GM18951 (cell line): Measurements from ENCODE around the gene CADM2.
"Not testable (repeated sequence)": the region's sequence is repeated elsewhere in the genome, so short reads cannot be mapped to it uniquely, and the experiment has no call there.

ENCODE experiments used
- POLR2A ChIP-seq: IDR thresholded peaks from 4 replicates; pipeline ENCODE4 v1.6.1; 2011; ENCODE audit warnings: mild to moderate bottlenecking; ENCODE audit not compliant: insufficient read length, insufficient read depth; ENCODE audit errors: extremely low read depth
- in situ Hi-C: fragments of 300-500 bp; cut with MboI; formaldehyde crosslinking; loops from one replicate; pipeline ENCODE4 v1.12.0; 2022; ENCODE audit warnings: low sequenced_read_pairs, mixed read lengths, inconsistent platforms; ENCODE audit not compliant: unreplicated experiment

The CADM2 gene

DNA sequence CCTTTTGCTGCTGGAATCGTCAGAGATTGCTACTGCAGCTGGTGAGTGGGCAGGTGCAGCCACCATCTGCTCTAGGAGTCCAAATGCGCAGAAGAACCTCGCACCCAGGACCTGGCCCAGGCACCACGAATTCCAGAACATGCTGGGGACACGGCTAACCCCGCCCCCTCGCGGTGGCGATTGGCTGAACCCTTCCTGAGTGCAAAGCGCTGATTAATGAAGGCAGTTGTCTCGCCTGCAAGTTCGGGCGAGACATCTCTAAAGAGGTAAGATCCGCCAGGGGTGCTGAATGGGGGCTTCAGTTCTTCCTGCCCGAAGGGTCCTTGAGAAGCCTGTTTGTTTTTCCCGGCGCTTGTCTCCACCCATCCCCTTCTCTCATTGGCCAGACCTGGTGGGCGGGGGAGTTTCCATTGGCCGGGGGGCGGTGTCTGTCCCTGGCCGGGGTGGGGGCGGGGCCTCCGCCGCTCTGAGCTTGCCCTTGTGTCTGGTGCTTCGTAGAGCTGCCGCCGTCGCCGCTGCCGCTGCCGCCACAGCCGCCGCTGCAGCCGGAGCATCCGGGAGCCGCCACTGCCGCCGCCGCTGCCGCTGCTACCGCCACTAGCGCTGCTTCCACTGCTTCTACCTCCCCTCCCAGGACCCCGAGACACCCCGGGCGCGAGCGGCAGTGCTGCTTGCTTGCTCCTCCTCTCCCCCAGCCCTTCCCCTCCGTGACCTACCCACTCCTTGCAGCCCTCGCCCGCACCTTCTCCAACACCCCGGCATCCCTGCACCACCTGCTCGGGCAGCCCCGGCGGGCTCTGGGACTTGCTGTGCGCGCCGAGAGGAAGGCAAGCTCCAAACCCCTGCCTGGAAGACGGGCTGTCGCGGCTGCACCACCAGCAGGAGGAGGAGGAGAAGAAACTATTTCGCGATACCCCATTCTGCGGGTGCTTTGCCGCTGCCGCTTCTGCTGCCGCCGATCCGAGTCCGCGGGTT, at the start of gene CADM2:
TSS of gene CADM2 (plus strand) at position 495 of the 975 bp plus-strand sequence.
- in situ Hi-C loops, result no loop called here
- no peak for TF ChIP-seq POLR2A

DNA sequence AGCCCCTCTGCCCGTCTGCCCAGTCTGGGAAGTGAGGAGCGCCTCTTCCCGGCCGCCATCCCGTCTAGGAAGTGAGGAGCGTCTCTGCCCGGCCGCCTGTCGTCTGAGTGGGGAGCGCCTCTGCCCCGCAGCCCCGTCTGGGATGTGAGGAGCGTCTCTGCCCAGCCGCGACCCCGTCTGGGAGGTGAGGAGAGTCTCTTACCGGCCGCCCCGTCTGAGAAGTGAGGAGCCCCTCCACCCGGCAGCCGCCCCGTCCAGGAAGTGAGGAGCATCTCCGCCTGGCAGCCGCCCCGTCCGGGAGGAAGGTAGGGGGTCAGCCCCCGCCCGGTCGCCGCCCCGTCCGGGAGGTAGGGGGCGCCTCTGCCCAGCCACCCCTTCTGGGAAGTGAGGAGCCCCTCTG, 40.2 kb upstream of the CADM2 start:
- in situ Hi-C loops, result not testable (repeated sequence)

DNA sequence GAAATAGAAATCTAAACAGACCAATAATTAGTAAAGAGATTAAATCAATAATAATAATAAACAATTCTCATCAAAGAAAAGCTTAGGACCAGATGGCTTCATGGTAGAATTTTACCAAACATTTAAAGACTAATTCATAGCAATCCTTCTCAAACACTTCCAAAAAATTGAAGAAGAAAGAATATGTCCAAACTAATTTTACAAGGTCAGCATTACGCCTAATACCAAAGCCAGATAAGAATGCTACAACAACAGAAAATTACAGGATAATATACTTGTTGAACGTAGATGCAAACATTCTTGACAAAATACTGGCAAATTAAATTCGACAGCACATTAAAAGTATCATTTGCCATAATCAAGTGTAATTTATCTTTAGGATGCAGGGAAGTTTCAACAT, 36.1 kb upstream of the CADM2 start:
- in situ Hi-C loops, result no loop called here
- TF ChIP-seq POLR2A, result no peak

DNA sequence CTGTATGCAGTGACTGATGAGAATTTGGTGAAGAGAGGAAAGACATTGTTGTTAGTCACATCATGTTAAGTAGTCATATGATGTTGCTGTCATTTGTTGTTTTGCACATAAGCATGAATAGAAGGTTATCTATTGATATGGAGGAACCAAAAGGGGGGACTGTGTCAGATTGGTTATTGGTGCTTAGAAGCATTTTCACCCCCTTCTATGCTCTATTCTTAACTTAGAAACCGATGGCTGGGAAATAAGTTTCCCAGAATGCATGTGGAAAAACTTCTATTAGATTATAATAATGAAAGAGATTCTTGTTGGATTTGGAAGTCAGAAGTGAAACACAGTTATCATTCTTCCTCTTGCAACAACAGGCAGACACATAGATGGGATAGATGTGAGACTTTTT, 33.2 kb upstream of the CADM2 start:
- no peak for TF ChIP-seq POLR2A
- in situ Hi-C loops, result no loop called here

DNA sequence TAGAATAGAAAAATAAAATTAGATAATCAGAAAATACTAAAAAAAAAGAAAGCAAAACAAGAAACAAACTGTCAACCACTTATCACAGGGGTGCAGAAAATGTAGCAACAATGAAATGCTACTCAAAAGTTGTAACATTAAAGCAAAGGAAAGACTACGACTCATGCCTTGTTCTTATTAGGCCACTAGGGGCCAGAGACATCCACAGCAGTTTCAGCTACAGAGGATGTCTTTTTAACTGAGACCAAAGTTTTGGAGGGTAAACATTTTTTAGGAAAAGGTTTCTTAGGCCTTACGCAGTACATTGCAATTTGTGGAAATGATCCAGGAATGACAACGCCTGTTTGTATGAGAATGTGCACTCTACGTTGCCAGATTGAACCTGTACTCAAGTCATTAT, 15.4 kb upstream of the CADM2 start:
- in situ Hi-C loops, result no loop called here
- no peak for TF ChIP-seq POLR2A

DNA sequence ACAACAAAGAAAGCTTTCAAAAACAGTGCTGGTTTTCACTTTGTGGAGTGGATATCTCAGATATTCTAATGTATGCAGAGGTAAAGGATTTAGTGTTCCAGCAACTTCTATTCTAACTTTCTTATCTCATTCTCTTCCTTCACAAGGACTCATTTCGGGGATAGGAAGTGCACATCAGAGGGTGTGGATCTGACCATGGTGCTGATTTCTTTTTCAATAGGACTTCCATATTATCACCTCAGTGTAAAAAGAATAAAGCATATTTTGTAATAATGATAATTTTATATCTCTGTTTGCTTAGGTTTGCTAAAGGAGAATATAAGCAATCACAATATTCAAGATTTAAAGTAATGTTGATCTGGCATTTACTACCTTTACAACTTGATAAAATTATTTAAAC, 12.5 kb upstream of the CADM2 start:
- in situ Hi-C loops, result no loop called here

DNA sequence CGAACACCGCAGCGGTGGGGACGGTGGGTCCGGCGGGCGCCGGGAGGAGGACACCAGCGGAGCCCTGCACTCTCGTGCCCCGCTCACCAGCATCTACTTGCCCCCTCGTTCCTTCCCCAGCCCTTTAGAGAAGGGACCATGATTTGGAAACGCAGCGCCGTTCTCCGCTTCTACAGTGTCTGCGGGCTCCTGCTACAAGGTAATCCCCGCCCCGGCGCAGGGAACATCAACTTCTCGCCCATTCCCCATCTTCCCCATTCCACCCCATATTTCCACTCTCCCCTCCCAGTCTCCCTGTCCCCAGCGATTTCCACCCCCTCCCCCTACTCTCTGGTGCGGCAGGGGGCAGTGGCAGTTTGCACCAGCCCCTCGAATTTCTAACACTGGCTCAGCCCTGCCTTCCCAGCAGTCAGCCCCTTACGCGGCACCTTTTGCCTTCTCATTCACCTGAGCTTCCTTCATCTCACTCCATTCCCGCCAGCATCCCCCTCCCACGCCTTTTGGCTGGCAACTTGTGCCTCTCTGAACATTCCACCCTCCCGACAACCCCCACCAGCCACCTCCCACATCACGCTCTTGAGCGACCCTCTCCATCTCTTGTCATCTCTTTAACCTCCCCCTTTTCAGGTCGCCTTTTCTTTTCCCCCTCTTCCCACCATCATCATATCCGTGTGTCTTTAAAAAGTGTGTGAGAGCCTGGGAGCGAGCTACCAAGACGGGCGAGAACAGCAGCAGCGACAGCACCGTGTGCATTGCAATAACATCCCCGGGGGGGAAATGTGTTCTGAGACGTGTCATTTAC, 882 bp downstream of the CADM2 start:
- in situ Hi-C loops, result no loop called here
- no peak for TF ChIP-seq POLR2A

More for the DNA sequence above, 12.5 kb upstream of the CADM2 start:
- TF ChIP-seq POLR2A, result no peak

DNA sequence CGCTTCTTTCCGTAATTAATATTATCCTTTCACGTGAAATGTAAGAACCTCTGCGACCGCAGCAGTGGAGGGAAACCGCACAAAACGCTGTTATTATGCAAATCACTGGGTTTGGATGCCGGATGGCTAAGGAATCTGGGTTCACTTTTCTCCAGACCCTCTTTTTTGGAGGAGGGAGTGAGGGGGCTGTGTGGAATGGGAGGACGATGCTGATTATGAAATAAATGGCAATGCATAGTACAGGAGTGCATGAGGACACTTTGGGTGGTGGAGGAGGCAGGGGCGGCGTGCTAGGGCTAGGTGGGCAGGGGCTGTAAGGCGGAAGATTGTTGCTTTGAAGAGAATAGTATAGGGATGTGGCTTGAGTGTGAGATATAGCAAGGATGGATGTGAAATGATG, 1.8 kb downstream of the CADM2 start:
- in situ Hi-C loops, result no loop called here
- TF ChIP-seq POLR2A, result no peak

DNA sequence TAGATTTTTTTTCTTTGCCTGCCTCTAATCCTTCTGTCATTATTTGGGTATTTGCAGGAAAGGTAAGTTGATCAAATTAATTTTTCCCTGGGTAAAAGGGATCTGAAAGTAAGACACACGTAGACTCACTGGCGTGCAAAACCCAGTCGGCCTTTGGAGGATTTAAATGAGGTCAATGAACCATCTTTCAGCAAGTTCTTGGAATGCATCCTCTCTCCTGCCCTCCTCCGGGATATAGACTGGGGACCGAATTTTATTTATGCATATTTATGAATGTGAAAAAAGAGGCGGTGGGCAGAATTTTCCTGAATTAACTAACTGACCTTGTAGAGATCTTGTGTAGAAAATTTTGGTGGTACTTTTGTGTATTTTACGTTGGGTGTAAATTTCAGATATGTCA, 2.2 kb downstream of the CADM2 start:
- in situ Hi-C loops, result no loop called here
- no peak for TF ChIP-seq POLR2A

DNA sequence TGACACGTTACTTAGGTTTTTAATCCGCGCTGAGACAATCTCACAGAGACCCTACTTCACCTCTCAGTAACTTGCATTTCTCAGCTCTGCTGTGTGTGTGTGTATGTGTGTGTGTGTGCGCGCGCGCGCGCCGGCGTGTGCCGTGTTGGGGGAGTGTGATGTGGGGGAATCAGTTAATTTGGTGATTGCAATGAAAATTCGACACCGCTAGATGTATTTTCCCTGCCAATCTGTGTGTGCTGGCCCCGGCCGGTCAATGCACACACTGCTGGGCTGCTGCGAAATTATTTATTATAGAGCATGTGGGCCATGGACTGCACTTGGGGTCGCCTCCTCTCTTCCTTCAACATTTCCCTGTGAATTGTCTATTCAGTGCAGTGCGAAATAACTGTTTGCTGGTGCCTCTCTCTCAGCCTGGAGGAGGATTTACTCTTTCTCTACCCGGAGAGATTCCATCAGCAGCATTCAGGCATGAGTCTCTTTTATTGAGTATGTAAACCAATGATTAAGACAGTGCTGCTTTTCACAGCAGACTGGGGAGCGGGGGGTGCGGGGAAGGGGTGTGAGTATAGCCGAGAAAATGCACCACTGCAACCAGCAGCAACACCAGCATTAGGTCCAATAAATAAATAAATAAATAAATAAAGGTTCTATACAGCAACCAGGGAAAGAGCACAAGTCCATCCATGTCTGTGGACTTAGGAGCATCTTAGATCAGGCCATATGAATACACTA, 2.9 kb downstream of the CADM2 start:
- TF ChIP-seq POLR2A, result no peak

DNA sequence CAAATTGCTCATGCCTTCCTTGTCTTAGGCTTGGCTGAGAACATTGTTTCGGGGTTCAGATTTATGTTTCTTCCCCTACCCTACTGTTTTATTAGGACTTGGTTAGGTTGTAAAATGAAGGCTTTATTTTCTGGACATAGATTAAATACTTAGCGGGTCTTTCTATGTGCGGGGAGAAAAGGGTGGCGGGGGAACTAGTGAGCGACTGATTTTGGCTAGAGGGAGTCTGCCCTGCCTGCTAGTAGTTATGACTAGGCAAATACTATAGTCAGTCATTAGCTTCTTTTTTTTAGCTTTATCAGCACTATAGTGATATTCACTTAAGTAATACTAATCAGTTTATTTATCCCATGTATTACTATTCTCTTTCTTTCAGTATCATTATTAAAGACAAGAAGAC, 3.6 kb downstream of the CADM2 start:
- TF ChIP-seq POLR2A, result no peak
- in situ Hi-C loops, result no loop called here

More for the DNA sequence above, 2.9 kb downstream of the CADM2 start:
- in situ Hi-C loops, result no loop called here

DNA sequence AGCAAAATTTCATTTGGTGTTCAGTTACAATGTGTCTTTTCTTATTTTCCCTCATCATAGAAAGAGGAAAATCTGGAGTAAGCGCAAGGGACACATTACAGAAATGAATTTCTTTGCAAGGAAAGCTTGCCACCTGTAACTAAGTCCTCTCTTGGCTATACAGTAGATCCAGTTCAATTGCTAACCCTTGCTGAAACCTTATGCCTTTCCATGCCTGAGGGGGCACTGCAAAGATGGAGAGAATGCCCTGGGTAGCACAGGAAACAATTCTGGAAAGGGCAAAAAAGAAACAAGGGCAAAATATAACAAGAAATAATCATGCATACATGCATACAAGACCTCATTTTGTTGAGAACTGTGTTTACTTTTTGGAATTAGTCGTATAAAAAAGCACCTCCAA, 4.3 kb downstream of the CADM2 start:
- no peak for TF ChIP-seq POLR2A
- in situ Hi-C loops, result no loop called here

DNA sequence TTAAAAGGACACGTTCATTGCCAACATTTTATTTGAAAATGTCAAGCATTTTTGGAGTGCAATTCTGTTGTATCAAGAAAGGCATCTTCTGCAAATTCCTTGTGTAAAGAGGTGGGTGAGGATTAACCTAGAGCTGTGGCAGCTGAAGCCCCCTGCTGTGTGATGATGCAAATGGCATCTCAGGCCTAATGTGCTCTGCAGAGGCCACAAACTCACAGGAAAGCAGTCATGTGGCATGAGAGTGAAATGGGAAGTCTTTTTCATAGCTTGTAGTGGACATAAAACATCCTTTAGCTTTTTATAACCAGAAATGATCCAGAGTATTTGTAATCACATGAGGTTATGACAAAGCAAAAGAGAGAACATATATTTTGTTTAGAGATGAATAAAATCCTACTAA, 6.4 kb downstream of the CADM2 start:
- TF ChIP-seq POLR2A, result no peak
- in situ Hi-C loops, result no loop called here
